ENCODE measurements around the gene TMEM203. TPM values are rescaled to one million over a fixed set of nuclear protein-coding genes. Genes with fewer than 3 reads are reported as not detected.

Gene TMEM203
- total RNA-seq, 1 experiment from 2014 or later: 35.5 TPM

DNA sequence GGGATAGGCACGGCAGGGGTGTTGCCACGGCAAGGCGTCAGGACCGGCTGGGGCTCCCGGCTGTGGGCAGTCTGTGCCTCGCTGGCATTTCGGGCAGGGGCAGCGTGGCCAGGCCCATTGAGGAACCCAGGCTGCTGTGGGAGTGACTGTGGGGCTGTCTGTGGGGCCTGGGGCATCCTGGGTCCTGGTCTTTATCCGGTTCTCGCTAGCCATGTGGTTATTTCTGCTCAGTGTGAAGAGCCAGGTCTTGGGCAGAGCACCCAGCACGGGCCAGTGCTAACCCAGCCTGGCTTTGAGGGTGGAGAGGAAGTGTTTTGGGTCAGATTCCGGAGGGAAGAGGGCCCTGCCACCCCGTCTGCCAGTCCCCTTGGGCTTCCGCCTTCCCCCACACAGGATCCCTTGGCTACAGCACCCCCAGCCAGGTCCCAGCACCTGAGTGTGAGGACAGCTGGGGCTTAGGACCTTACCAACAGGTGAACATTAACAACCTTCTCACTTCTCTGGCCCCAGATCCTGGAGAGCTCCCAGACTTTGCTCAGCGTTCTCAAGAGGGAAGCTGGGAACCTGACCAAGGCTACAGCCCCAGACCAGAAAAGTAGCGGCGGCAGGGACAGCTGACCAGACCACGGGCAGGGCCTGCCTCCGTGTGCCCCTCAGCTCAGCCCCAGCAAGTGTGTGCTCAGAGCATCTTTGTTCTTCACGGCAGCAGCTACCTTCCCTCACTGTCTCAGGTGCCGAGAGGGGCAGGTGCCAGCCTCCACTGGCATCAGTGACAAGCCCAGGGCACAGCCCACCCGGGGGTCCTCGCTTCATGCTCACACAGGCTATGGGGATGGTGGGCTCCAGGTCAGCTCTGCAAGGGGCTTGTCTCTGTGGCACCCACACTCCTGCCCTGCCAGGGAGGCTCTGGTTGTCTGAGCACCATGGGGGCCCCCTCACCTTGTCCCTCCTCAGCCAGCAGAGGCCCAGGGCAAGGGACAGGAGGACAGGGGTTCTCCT lies 15.9 kb downstream of the TMEM203 start:
- no peak overlapping the region for H3K56ac ChIP-seq (ENCODE audit: insufficient read length, low read depth, low read length)
- peak overlapping the region; percentile 41 for H3K9ac ChIP-seq (ENCODE audit: extremely low read depth, insufficient read length, low read length)
- TF ChIP-seq, protein P1, sequence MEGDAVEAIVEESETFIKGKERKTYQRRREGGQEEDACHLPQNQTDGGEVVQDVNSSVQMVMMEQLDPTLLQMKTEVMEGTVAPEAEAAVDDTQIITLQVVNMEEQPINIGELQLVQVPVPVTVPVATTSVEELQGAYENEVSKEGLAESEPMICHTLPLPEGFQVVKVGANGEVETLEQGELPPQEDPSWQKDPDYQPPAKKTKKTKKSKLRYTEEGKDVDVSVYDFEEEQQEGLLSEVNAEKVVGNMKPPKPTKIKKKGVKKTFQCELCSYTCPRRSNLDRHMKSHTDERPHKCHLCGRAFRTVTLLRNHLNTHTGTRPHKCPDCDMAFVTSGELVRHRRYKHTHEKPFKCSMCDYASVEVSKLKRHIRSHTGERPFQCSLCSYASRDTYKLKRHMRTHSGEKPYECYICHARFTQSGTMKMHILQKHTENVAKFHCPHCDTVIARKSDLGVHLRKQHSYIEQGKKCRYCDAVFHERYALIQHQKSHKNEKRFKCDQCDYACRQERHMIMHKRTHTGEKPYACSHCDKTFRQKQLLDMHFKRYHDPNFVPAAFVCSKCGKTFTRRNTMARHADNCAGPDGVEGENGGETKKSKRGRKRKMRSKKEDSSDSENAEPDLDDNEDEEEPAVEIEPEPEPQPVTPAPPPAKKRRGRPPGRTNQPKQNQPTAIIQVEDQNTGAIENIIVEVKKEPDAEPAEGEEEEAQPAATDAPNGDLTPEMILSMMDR (conservative IDR thresholded peaks at IDR 0.05): no peak
- H2BK12ac ChIP-seq (ENCODE audit: insufficient read length, low read depth, low read length): no peak overlapping the region
- H4K5ac ChIP-seq (ENCODE audit: insufficient read length, low read depth, low read length): no peak overlapping the region
- no peak overlapping the region for H3T11ph ChIP-seq (ENCODE audit: low read length)
- H2BK20ac ChIP-seq (ENCODE audit: low read depth, low read length, poor library complexity, severe bottlenecking): no peak overlapping the region
- no peaks in the 10 kb centered on the region for H4K20me1 ChIP-seq (ENCODE audit: control insufficient read depth, insufficient read depth, insufficient read length)
- H3K4me3 Mint-ChIP-seq: peak overlapping the region; percentile 94 to 96
- WGBS (ENCODE audit: extremely low coverage, insufficient read length, low lambda C conversion rate): no CpG with 5 or more reads among the region's 23 CpGs
- H3K4me1 Mint-ChIP-seq: peaks cover 17 to 22% of the 10 kb centered on the region in 2 experiments
- peaks cover 13% of the 10 kb centered on the region for H3K23me2 ChIP-seq (ENCODE audit: insufficient read length, low read depth, low read length, poor library complexity, severe bottlenecking)
- H2BK5ac ChIP-seq (ENCODE audit: insufficient read length, low read length): no peak overlapping the region
- no peak overlapping the region for H2BK120ac ChIP-seq (ENCODE audit: low read depth, low read length, poor library complexity, severe bottlenecking)
- H3K27me3 Mint-ChIP-seq (ENCODE audit: low read depth): no peaks in the 10 kb centered on the region
- H3K9me3 ChIP-seq (ENCODE audit: control insufficient read depth, low read depth, low read length): no peaks in the 10 kb centered on the region
- no peak overlapping the region for H4K91ac ChIP-seq (ENCODE audit: insufficient read length, low read depth, low read length)
- DNase-seq: no peak
- H3K23ac ChIP-seq (ENCODE audit: insufficient read length, low read depth, low read length): no peak overlapping the region
- H2BK15ac ChIP-seq (ENCODE audit: low read depth, low read length): no peak overlapping the region; the same call in 1 of the 2 replicates
- H3K27ac ChIP-seq (ENCODE audit: insufficient read length, low read depth, low read length): no peak overlapping the region
- H3K27me3 ChIP-seq (ENCODE audit: insufficient read depth, low read length): no peaks in the 10 kb centered on the region
- peak overlapping the region; percentile 78 for H3K4me2 ChIP-seq (ENCODE audit: insufficient read depth, insufficient read length, low read length)
- H3K79me2 ChIP-seq (ENCODE audit: insufficient read depth, low read length): peaks cover 10% of the 10 kb centered on the region; the same call in 1 of the 2 replicates
- H3K27ac Mint-ChIP-seq: peak overlapping the region in 2 of 3 experiments; percentile 96 to 97; a peak in 5 of 7 replicates
- H3K36me3 Mint-ChIP-seq (ENCODE audit: insufficient read depth in 1 of 3, low read depth in 3 of 3): peaks cover 7 to 41% (median 30%) of the 10 kb centered on the region in 3 experiments; a peak in 6 of 7 replicates
- H3K79me1 ChIP-seq (ENCODE audit: insufficient read depth, low read depth, low read length, poor library complexity, severe bottlenecking): peaks cover 6% of the 10 kb centered on the region
- no peaks in the 10 kb centered on the region for H3K9me3 Mint-ChIP-seq
- peaks cover 5% of the 10 kb centered on the region; the same call in 1 of the 2 replicates for H3K4me1 ChIP-seq (ENCODE audit: insufficient read depth, low read length)
- H4K8ac ChIP-seq (replicated peaks; ENCODE audit: insufficient read length, low read depth, low read length): no peak overlapping the region
- no peak overlapping the region for H2AFZ ChIP-seq (ENCODE audit: low read length)
- no peak overlapping the region for H3K4ac ChIP-seq (ENCODE audit: low read depth, low read length)
- no peak overlapping the region; the same call in 1 of the 2 replicates for H3K14ac ChIP-seq (ENCODE audit: insufficient read depth, low read length)
- H2AK5ac ChIP-seq (ENCODE audit: insufficient read length, low read length): no peak overlapping the region
- no peak overlapping the region for H3K18ac ChIP-seq (ENCODE audit: insufficient read length, low read depth, low read length)
